Endothelial cell (in vitro differentiated cells): ENCODE results near the gene ESR1. TPM values are rescaled to one million over a fixed set of nuclear protein-coding genes. Genes with fewer than 3 reads are reported as not detected.

Source experiments
- DNase-seq: peaks from one replicate; pipeline ENCODE4 v3.0.0; 2021; ENCODE audit warnings: low spot score
- H3K27ac Mint-ChIP-seq: one replicate; pipeline ENCODE4 v1.8.0; 2021; ENCODE audit warnings: mixed read lengths, inconsistent platforms; ENCODE audit not compliant: unreplicated experiment
- H3K27me3 Mint-ChIP-seq: one replicate; pipeline ENCODE4 v1.8.0; 2021; ENCODE audit warnings: mild to moderate bottlenecking, moderate library complexity, mixed read lengths, inconsistent platforms; ENCODE audit not compliant: unreplicated experiment
- H3K36me3 Mint-ChIP-seq: one replicate; pipeline ENCODE4 v1.8.0; 2021; ENCODE audit warnings: mild to moderate bottlenecking, low read depth, mixed read lengths, inconsistent platforms; ENCODE audit not compliant: unreplicated experiment
- H3K4me1 Mint-ChIP-seq: one replicate; pipeline ENCODE4 v1.8.0; 2021; ENCODE audit warnings: mild to moderate bottlenecking, mixed read lengths, inconsistent platforms; ENCODE audit not compliant: unreplicated experiment
- H3K4me3 Mint-ChIP-seq: one replicate; pipeline ENCODE4 v1.8.0; 2021; ENCODE audit warnings: mild to moderate bottlenecking, mixed read lengths, inconsistent platforms; ENCODE audit not compliant: unreplicated experiment
- H3K9me3 Mint-ChIP-seq: one replicate; pipeline ENCODE4 v1.8.0; 2021; ENCODE audit warnings: mixed read lengths, inconsistent platforms; ENCODE audit not compliant: unreplicated experiment
- CTCF ChIP-seq: fragments of 200-600 bp; sonication (generic); IDR thresholded peaks from one replicate; pipeline ENCODE4 v1.5.0; 2021; ENCODE audit warnings: antibody characterized with exemption; ENCODE audit not compliant: unreplicated experiment
- total RNA-seq: library from RNA; stranded (reverse); fragmentation: NEBNext Ultra II Directional; extraction: Animal tissue kit (Norgen Biotek cat#: 25700); gene quantifications from one replicate; pipeline ENCODE4 v1.2.1, GENCODE V29; 2021; ENCODE audit not compliant: unreplicated experiment

The ESR1 gene
- total RNA-seq, 1 donor from 2014 or later, result 0.05 TPM

- Mint-ChIP-seq H3K27me3 (peaks cover 2% of the 10 kb centered on the region), H3K4me3 (no peak overlapping the region), H3K27ac (no peak overlapping the region), H3K9me3 (no peaks in the 10 kb centered on the region), H3K36me3 (no peaks in the 10 kb centered on the region), H3K4me1 (peaks cover 6% of the 10 kb centered on the region)
- no peak for DNase-seq
- TF ChIP-seq CTCF, result no peak
These were observed 287.6 kb downstream of the ESR1 start for GRCh38 chr6:152094992-152095592.

- TF ChIP-seq CTCF, result no peak
These were observed 289.5 kb downstream of the ESR1 start for GRCh38 chr6:152096863-152097496.

GRCh38 chr6:152098683-152099082 is 291.2 kb downstream of the ESR1 start:
- no peak for TF ChIP-seq CTCF
- DNase-seq, result no peak
- H3K27ac Mint-ChIP-seq, result no peak overlapping the region
- peaks cover 10% of the 10 kb centered on the region for H3K4me1 Mint-ChIP-seq
- H3K9me3 Mint-ChIP-seq, result no peaks in the 10 kb centered on the region
- H3K36me3 Mint-ChIP-seq, result no peaks in the 10 kb centered on the region
- peaks cover 3% of the 10 kb centered on the region for H3K27me3 Mint-ChIP-seq
- H3K4me3 Mint-ChIP-seq, result no peak overlapping the region

More at GRCh38 chr6:152096863-152097496, 289.5 kb downstream of the ESR1 start:
- Mint-ChIP-seq H3K4me3 (no peak overlapping the region), H3K9me3 (no peaks in the 10 kb centered on the region), H3K4me1 (peaks cover 10% of the 10 kb centered on the region), H3K27me3 (peaks cover 4% of the 10 kb centered on the region), H3K27ac (no peak overlapping the region), H3K36me3 (no peaks in the 10 kb centered on the region)
- DNase-seq, result no peak

- no peaks in the 10 kb centered on the region for H3K9me3 Mint-ChIP-seq
- peaks cover 3% of the 10 kb centered on the region for H3K27me3 Mint-ChIP-seq
- no peak overlapping the region for H3K4me3 Mint-ChIP-seq
- peaks cover 10% of the 10 kb centered on the region for H3K4me1 Mint-ChIP-seq
- no peak for TF ChIP-seq CTCF
- no peaks in the 10 kb centered on the region for H3K36me3 Mint-ChIP-seq
- no peak for DNase-seq
- H3K27ac Mint-ChIP-seq, result no peak overlapping the region
These were observed 292.1 kb downstream of the ESR1 start for GRCh38 chr6:152099446-152100182.

- Mint-ChIP-seq H3K9me3 (no peaks in the 10 kb centered on the region), H3K4me3 (no peak overlapping the region), H3K4me1 (peaks cover 10% of the 10 kb centered on the region), H3K27me3 (peaks cover 3% of the 10 kb centered on the region), H3K27ac (no peak overlapping the region), H3K36me3 (no peaks in the 10 kb centered on the region)
- no peak for TF ChIP-seq CTCF
- no peak for DNase-seq
These were observed 292.7 kb downstream of the ESR1 start for GRCh38 chr6:152100183-152100618.
